ENCODE measurements around the gene AMMECR1.
"Not testable (repeated sequence)": the region's sequence is repeated elsewhere in the genome, so short reads cannot be mapped to it uniquely, and the experiment has no call there.

AMMECR1 gene

GRCh38 chrX:110162131-110162530 is 155.8 kb downstream of the AMMECR1 start:
- no peak for DNase-seq

DNA sequence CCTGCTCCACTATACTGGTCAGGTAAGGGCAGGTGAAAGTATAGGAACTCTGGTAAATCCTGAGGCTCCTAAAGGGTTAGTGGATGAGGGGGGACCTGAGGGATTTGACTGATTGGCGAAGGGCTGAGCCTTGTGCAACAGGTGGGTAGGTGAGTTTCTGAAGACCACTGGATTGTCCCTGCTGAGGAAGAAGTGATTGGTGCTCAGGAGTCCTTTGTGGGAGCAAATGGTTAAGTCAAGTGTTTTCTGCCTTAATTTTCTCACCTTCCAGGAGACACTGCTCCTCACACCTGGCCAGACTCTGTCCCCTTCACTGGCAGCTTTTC is 156.6 kb downstream of the AMMECR1 start:
- no peak for DNase-seq

- no peak for DNase-seq
Measured at GRCh38 chrX:110159865-110160264, 158.0 kb downstream of the AMMECR1 start.

DNA sequence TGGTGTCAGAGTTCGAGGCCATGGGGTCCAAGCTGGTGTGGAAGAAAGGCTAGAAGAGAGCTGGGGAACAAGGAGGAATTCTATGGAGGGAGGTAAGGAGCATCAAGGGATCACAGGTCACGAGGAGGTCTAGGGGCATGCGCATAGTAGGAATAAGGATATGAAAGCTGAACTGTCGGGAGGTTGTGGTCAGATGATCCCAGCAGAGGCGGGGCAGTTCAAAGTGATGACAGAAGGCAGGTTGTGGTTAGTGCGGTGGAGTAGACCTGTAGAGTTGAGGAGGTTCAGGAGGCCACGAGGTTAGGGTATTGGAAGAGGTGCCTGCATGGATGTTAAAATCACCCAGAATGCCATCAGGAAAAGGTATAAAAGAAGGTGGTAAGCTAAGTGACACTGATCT is 158.7 kb downstream of the AMMECR1 start:
- DNase-seq, result no peak

GRCh38 chrX:110157444-110157843 is 160.4 kb downstream of the AMMECR1 start:
- DNase-seq, result no peak

- no peak for DNase-seq
Measured at GRCh38 chrX:110156167-110156754, 161.6 kb downstream of the AMMECR1 start.

GRCh38 chrX:110155759-110156158 is 162.1 kb downstream of the AMMECR1 start:
- no peak for DNase-seq

GRCh38 chrX:110154328-110154727 is 163.6 kb downstream of the AMMECR1 start:
- DNase-seq, result not testable (repeated sequence)

DNA sequence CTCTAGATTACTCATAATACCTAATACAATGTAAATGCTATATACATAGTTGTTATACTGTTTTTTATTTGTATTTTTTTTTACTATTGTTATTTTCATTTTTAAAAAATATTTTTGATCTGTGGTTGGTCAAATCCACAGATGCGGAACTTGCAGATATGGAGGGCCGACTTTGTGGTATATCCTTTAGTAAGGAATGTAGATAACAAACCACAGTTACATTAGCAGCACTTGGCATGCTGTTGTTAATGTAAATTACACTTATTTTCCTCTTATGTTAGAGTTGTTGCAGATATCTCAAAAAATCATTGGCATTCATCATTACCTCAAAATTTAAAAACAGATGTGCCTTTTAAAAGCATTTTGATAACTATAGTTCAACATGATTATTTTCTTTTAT is 164.0 kb downstream of the AMMECR1 start:
- no peak for DNase-seq

GRCh38 chrX:110153244-110153643 is 164.6 kb downstream of the AMMECR1 start:
- DNase-seq, result no peak

DNA sequence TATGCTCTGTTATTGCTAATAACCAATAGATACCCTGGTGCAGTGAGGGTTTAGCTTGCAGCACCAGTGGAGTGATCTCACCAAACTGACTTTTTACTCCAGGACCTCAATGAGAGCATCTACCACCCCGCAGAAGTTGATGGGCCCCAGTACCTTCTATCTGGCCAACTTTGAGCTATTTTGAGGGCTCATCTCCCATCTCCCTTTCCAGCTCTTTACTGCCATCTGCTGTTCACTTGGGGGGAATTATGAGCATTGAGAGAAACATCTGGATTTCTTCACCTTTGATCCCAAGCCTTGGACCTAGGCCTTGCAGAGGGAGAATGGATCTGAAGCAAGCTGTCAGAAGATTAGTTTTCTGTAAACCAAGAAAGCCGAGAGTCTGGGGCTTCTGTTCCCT is 171.4 kb downstream of the AMMECR1 start:
- no peak for DNase-seq

- DNase-seq, result no peak
Measured at GRCh38 chrX:110145854-110146253, 172.0 kb downstream of the AMMECR1 start.

- DNase-seq, result no peak
Measured at GRCh38 chrX:110145311-110145710, 172.6 kb downstream of the AMMECR1 start.
